Measurements from ENCODE around the gene LRMDA.
A peak's percentile ranks its signal among the peaks of the same experiment; 100 is the strongest.

The LRMDA gene

DNA sequence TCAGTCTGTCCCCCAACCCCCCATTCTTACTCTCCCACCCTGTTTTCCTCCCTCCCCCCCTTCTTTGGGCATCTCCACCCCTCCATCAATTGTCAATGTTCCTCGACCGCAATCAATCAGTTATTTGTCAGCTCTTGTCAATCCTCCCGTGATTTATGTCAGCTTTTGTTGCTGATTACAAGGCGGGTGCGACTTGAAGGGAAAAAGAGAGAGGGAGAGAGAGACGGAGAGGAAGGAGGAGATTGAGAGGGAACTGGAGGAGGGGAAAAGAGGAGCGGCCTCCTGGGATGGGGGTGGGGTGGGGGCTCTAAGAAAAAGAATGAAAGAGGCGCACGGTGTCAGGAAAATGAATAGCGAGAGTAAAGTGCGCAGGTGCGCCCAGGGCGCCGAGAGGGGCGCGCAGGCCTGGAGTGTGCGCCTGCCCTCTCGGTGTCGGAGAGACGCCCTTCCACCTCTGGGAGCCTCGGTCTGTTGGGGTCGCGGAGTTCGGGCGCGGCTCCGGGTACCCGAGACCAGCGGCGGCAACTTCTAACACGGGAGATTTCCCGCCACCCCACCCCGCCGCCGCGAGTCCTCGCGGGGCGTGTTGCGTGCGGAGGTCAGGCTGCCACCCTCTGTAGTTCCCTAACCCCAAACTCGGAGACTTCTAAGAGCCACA is 28.8 kb upstream of the LRMDA start:
- TF ChIP-seq, protein P1, sequence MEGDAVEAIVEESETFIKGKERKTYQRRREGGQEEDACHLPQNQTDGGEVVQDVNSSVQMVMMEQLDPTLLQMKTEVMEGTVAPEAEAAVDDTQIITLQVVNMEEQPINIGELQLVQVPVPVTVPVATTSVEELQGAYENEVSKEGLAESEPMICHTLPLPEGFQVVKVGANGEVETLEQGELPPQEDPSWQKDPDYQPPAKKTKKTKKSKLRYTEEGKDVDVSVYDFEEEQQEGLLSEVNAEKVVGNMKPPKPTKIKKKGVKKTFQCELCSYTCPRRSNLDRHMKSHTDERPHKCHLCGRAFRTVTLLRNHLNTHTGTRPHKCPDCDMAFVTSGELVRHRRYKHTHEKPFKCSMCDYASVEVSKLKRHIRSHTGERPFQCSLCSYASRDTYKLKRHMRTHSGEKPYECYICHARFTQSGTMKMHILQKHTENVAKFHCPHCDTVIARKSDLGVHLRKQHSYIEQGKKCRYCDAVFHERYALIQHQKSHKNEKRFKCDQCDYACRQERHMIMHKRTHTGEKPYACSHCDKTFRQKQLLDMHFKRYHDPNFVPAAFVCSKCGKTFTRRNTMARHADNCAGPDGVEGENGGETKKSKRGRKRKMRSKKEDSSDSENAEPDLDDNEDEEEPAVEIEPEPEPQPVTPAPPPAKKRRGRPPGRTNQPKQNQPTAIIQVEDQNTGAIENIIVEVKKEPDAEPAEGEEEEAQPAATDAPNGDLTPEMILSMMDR (IDR thresholded peaks at IDR 0.05; ENCODE audit: low read depth, low read length, missing control alignments) = no peak
- peak overlapping the region; percentile 40 for H3K4me3 ChIP-seq (ENCODE audit: low read depth, low read length)
- no peak for DNase-seq (ENCODE audit: low read depth)

DNA sequence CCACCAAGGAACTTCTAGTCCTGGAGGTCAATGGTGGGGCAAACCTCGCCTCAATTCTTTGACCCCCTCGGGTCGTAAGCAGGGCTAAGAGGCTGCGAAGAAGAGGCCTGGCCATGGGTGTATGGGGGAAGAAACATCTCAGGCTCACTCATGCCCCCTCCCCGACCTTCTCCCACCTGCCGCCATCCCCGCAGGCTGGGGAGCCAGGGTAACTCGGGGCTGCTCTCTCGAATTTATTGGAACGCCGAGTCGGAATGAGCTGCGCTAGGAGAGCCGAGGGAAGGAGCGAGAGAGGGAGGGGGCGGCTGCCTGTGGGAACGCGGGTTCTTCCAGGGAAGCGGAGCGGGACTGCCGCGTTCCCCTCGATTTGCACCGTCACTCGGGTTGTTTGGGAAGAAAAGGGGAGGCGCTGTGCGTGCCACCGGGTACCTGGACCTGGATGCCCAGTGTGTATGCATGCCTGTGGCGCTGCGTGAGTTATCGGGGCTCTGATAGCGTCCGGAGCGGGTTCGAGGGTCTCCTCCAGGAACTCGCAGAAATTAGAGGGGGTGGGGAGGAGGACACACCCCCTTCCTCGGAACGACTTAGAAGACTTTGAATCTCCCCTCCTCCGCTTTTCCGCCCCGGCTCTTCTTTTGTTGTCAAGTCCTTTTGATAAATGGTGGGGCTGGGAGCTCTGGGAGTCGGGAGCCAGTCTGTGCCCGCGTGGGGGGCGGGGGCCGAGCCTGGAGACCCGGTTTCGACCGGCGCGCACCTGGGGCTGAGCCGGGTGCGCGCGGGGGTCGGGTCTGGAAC is 28.1 kb upstream of the LRMDA start:
- H3K4me3 ChIP-seq (ENCODE audit: low read depth, low read length) = no peak overlapping the region
- DNase-seq (ENCODE audit: low read depth) = no peak
- TF ChIP-seq, protein P1 (IDR thresholded peaks at IDR 0.05; ENCODE audit: low read depth, low read length, missing control alignments) = no peak

DNA sequence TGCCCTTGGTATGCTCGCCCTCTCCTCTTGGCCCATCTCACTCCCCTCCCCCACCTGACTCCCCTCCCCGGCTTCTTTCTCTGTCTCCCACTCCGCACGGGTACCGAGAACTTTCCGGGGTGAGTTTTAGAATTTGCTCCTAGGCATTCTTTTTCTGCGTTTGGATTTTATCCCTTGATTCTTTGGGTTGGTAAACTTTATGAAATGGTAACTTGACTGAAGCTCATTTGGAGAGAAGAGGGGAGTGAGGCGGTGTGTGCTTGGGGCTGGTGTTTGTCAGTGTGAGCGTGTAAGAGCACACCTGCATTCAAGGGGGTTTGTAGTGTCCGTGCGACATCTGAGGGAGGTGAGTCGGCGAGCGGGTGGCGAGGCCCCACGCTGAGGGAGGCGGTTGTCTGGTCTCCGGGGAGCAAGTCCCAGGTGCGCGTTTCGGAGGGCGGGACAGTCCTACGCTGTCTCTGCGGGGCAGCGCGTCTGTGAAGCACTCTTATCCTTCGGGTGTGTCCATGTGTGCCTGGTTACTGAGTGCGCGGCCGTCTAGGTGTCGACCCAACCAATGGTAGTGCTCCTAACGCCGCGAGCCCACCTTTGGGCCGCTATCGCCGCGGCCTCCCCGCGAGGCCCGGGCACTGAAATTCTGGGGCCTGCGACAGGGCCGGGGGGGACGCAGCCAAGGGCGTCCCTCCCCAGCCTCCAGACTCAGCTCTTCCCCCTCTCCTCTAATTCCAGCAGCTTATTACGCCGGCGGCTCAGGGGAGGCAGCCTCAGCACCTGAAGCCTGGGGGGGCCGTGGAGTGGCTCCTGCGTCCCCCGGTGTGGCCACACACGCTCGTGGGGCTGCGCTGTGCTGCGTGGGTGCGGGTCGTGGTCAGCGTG is 27.2 kb upstream of the LRMDA start:
- DNase-seq (ENCODE audit: low read depth) = no peak
- H3K4me3 ChIP-seq (ENCODE audit: low read depth, low read length) = no peak overlapping the region
- TF ChIP-seq, protein P1 (IDR thresholded peaks at IDR 0.05; ENCODE audit: low read depth, low read length, missing control alignments) = no peak

DNA sequence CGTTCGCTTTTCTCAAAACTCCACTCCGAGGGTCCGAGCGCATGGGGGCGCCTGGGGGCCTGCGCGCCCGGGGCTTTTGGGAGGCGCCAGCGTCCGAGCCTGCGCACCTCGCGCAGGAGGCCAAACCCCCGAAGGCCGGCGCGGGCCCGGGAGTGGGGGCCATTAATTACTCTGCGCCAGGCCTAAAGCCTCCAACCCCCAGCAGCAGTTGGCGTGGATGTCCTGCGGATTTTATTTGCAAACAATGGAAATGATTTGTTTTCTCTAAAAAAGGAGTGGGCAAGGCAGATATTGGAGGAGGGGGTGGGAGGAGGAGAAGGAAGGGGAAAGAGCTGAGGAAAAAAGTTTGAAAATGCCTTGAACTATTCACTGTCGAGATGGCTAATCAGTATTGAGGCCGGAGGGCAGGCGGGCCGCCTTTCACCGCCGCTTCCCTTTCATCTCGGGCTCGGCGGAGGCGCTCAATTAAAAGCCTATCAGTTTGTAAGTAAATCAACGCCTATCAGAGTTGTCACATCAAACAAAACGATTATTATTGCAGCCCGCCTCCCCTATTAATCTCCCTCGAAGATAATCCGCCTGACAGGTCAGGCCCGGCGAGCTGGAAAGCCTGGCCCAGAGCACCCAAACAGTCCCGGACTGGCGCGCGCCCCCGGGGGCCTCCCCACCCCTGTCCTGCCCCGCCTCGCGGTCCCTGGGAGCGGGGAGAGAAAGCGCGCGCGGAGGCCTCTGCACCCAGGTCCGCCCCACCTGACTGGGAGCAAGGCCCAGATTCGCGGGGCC is 26.4 kb upstream of the LRMDA start:
- DNase-seq (ENCODE audit: low read depth) = no peak
- TF ChIP-seq, protein P1 (IDR thresholded peaks at IDR 0.05; ENCODE audit: low read depth, low read length, missing control alignments) = no peak
- no peak overlapping the region for H3K4me3 ChIP-seq (ENCODE audit: low read depth, low read length)

DNA sequence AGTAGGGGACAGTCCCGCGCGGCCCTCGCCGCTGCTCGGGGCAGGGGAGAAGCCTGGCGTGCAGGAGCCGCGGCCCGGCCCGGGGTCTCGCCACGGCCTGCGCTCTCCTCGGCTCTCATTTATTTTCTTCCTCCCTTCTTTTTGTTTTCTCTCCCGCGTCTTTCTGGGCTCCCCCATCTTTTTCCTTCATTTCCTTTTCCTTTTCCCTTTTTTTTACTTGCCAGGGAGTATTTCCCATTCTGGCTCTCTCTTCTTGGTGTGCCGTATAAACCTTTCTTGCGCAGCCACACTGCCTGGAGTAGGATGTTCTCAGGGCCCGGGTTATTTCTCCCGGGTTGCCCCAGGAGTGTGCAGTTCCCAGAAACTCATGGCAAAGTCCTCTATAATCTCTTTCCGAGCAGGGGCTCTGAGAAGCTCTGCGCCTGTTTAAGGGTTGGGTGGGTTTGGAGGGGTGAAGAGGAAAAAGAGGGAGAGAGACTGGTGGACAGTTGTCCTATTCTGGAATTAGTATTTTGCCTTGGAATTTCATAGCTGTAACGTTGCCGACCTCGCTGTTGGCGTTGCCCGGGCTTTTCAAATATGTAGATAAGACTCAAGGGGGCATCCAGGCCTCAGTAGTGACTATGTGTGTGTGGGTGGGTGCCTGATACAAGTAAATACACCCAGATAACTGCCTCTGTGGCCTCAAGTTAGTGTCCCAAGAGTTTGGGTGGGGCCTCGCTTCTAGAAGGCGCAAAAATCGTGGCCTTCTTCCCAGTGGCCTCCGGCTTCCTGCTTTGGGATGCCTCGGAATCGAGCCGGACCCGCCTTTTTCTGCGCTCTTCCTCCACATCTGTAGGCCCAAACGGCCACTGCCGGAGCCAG is 25.6 kb upstream of the LRMDA start:
- no peak for DNase-seq (ENCODE audit: low read depth)
- H3K4me3 ChIP-seq (ENCODE audit: low read depth, low read length) = no peak overlapping the region
- TF ChIP-seq, protein P1 (IDR thresholded peaks at IDR 0.05; ENCODE audit: low read depth, low read length, missing control alignments) = no peak
